ENCODE data around the gene PPIP5K2. TPM values are rescaled to one million over a fixed set of nuclear protein-coding genes. Genes with fewer than 3 reads are reported as not detected.

Gene PPIP5K2
- total and polyA plus RNA-seq, 2 donors (not counting 3 experiments of a cell fraction or from before 2014, with no cell fraction given), result 20.8 to 69.4 TPM

- DNase-seq (ENCODE audit: low read depth, low spot score) (no peak), FAIRE-seq (no peak)
- no peak overlapping the region for H3K4me2 ChIP-seq (ENCODE audit: insufficient read depth, low read length)
- H3K9me1 ChIP-seq (replicated peaks; ENCODE audit: control insufficient read depth, extremely low read depth, insufficient read depth, low read length), result no peaks in the 10 kb centered on the region
- no TSS peak for BruUV-seq (replicated peaks)
- H3K27ac ChIP-seq (ENCODE audit: insufficient read depth, low read depth, low read length), result no peak overlapping the region
- no peaks in the 10 kb centered on the region for H3K9me3 ChIP-seq (replicated peaks; ENCODE audit: control insufficient read depth, insufficient read depth, low read length)
- POLR2A ChIA-PET, result no interaction called here
- no peaks in the 10 kb centered on the region for H3K27me3 ChIP-seq (ENCODE audit: control insufficient read depth in 2 of 2, insufficient read depth in 2 of 2, low read length in 2 of 2)
- CTCF ChIA-PET, result interaction anchor here (1.6 to 5.0 kb wide), 6 partner anchors 9 to 220 kb away, joined by 5 to 35 read pairs (median 10); no protein-coding TSS in a partner anchor
- H3K36me3 ChIP-seq (ENCODE audit: control insufficient read depth in 2 of 2, extremely low read depth in 1 of 2, insufficient read depth in 2 of 2, low read length in 2 of 2), result no peaks in the 10 kb centered on the region
- H3K9ac ChIP-seq (replicated peaks; ENCODE audit: extremely low read depth, insufficient read depth, low read length), result no peak overlapping the region
- TF ChIP-seq POLR2AphosphoS5 (IDR thresholded peaks at IDR 0.05; ENCODE audit: insufficient read depth, low read depth, low read length) (no peak), FOS (IDR thresholded peaks at IDR 0.05; ENCODE audit: borderline replicate concordance, insufficient read depth, low read length) (no peak), EZH2 (IDR thresholded peaks at IDR 0.05; ENCODE audit: borderline replicate concordance, low read depth, low read length, severe bottlenecking) (no peak), CTCF (IDR thresholded peaks at IDR 0.05; ENCODE audit: extremely low read depth in 1 of 2, insufficient read depth in 1 of 2, low read depth in 1 of 2, low read length in 2 of 2) (no peak), JUN (IDR thresholded peaks at IDR 0.05; ENCODE audit: borderline replicate concordance, insufficient read depth, insufficient read length, low read depth) (no peak), POLR2A (IDR thresholded peaks at IDR 0.05; ENCODE audit: low read depth, low read length) (no peak), GATA2 (IDR thresholded peaks at IDR 0.05; ENCODE audit: insufficient read depth, insufficient read length, low read depth, low read length) (no peak), MYC (IDR thresholded peaks at IDR 0.05; ENCODE audit: low read depth, low read length) (no peak), MAX (IDR thresholded peaks at IDR 0.05; ENCODE audit: insufficient read depth, insufficient read length) (no peak)
- dilution Hi-C loops (cut with MboI; ENCODE audit: extremely low pct_ligation_motif_present, low sequenced_read_pairs), result no loop called here
- H3K4me3 ChIP-seq (replicated peaks in 1 of 3; ENCODE audit: insufficient read depth in 1 of 3, low read depth in 1 of 3, low read length in 3 of 3), result no peak overlapping the region
- intact Hi-C loops (cut with micrococcal nuclease), result loop anchor here (5.0 kb wide), 1 partner anchor 307 kb away; the partner anchor contains the start of gene NUDT12
- H4K20me1 ChIP-seq (replicated peaks; ENCODE audit: control insufficient read depth, extremely low read depth, insufficient read depth, low read length), result no peaks in the 10 kb centered on the region
- H2AFZ ChIP-seq (ENCODE audit: low read depth, low read length), result no peak overlapping the region
- peaks cover 6% of the 10 kb centered on the region for H3K4me1 ChIP-seq (ENCODE audit: control insufficient read depth, extremely low read depth, insufficient read depth, low read length)
- peaks cover 12% of the 10 kb centered on the region for H3K79me2 ChIP-seq (ENCODE audit: control insufficient read depth, insufficient read depth, low read length)
Observed at GRCh38 chr5:103255691-103256090, 135.6 kb downstream of the PPIP5K2 start.
